H1 (cell line): ENCODE results near the gene SEMG2. TPM values are rescaled to one million over a fixed set of nuclear protein-coding genes. Genes with fewer than 3 reads are reported as not detected.

ENCODE experiments used
- BCL11A ChIP-seq, 2 experiments: IDR thresholded peaks; one replicate each; pipeline ENCODE4 v1.6.1; 2011; ENCODE audit warnings: low read depth in 2 of 2, low read length in 2 of 2, mild to moderate bottlenecking in 2 of 2
- RBBP5 ChIP-seq: IDR thresholded peaks from 2 replicates; pipeline ENCODE4 v1.7.1; 2012; ENCODE audit warnings: low read depth, mild to moderate bottlenecking, inconsistent platforms, low read length, moderate library complexity, borderline replicate concordance
- SUZ12 ChIP-seq: fragments of 200-600 bp; sonication (generic); IDR thresholded peaks from 2 replicates; pipeline ENCODE4 v1.6.1; 2012; ENCODE audit warnings: mild to moderate bottlenecking, inconsistent platforms, low read length, moderate library complexity, mixed read lengths
- polyA plus RNA-seq, 7 experiments: library from polyadenylated mRNA; depleted of rRNA in 3 of 7; stranded (reverse) in 5 of 7; unstranded in 2 of 7; fragments of >200 nt in 5 of 7; fragments of 200-250 nt in 2 of 7; gene quantifications; 1 replicate in 5 of 7; 2 replicates in 1 of 7; 4 replicates in 1 of 7; pipeline versions ENCODE4 v1.2.1 to v1.2.3, GENCODE V29; 2011 to 2013; ENCODE audit warnings: missing spikeins in 2 of 7, mixed read lengths in 2 of 7
- total RNA-seq: library from RNA; stranded (reverse); fragmentation: NEBNext Ultra II Directional; extraction: Animal tissue kit (Norgen Biotek cat#: 25700); gene quantifications from 2 replicates; pipeline ENCODE4 v1.2.1, GENCODE V29; 2021

The SEMG2 gene
- total and polyA plus RNA-seq, 2 of the 8 experiments (the other 6 are each of a cell fraction or from before 2014, with no cell fraction given), result not detected

DNA sequence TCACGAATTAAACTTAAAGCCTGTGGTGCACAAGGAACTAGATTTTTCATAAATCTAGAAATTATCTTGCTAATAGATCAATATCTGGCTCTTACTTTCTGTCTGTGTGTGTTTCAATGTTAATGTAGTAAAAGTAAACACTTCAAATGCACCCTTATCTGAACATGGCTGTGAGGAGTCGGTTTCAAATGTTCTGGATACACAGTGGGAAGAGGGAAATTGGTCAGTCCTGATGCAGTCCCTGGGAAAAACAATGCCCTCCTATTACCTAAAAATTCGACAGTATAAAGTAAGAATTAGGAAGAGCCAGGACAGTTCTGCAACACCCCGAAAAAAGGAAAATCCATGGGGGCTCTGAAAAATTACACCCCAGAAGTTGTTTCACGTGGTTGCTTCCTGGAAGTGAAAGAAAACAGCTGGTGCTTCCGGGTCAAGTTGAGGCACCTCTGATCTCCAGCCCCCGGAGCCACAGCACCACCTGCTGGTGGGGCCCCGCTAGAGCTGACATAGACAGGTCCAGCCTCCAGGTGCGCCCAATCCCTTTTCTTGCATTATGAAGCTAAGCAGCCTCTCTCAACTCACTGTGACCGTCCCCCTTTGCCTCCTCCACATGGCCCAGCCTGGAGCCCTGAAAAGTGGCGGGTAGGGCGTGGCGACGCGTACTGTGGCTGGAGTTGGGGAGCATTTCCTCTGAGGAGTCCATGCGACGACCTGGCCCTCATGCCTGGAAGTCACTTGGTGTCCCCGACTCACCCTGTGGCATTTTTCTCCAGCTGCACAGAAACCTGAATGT is 8.3 kb downstream of the SEMG2 start (continued):
- TF ChIP-seq SUZ12, result no peak
- no peak for TF ChIP-seq BCL11A (IDR thresholded peaks at IDR 0.05; ENCODE audit: low read depth in 2 of 2, low read length in 2 of 2)
- TF ChIP-seq RBBP5, result no peak
